HepG2 (cell line): ENCODE measurements around the gene OSBPL5.

ENCODE experiments used
- BRCA1 ChIP-seq: sonication (generic); formaldehyde crosslinking; IDR thresholded peaks from 2 replicates; pipeline ENCODE4 v1.4.0; 2020; ENCODE audit warnings: missing genetic modification reagents
- MAF1 ChIP-seq: sonication (generic); formaldehyde crosslinking; IDR thresholded peaks from 2 replicates; pipeline ENCODE4 v1.5.0; 2020; ENCODE audit warnings: missing genetic modification reagents, borderline replicate concordance
- MAFF ChIP-seq: IDR thresholded peaks from 2 replicates; pipeline ENCODE4 v1.6.1; 2011; ENCODE audit warnings: low read depth, low read length, improper control_type of control experiment
- MAX ChIP-seq: IDR thresholded peaks from 2 replicates; pipeline ENCODE4 v1.6.1; 2012; ENCODE audit warnings: inconsistent platforms
- STAT6 ChIP-seq: sonication (generic); formaldehyde crosslinking; IDR thresholded peaks from 2 replicates; pipeline ENCODE4 v1.4.0; 2020; ENCODE audit warnings: missing genetic modification reagents, mild to moderate bottlenecking, borderline replicate concordance

DNA sequence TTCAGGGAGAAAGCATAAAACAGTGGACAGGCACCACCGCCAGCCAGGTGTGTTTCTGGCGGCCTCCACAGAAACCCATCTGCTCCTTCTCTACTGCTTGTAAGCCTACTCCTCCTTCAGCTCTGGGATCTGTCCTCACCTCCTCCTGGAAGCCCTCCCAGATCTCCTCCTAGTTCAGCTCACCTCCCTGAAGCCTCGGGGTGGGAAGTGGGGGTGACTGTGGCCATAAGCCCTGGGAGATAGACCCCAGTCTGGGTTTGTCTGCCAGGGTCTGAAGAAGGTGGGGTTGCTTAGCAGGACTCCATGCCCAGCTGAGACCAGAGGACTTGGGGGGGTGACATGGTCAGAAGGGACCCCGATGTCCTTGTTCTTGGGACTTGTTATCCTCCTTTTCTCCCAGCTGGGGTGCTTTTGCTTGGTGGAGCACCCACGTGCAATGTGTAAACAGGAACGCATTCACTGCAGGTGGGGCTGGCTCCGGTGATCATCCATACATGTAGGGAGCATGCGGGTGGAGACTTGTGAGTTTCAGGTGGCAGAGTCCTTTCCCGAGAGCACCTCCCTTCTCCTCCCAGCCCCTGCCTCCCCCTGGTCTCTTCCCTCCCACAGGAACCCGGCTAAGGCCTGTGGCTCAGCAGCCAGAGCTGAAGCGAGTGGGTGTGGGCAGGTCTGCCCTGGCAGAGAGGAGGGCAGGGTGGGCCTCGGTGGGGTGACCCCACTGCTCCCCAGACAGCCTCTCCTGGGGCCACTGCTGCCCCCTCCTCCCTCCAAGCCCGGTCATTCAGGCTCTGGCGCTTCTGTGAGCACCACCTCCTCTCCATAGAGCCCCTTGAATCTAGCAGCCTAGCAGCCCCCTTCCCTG is 27.6 kb upstream of the OSBPL5 start:
- TF ChIP-seq STAT6: no peak
- no peak for TF ChIP-seq MAF1 (CRISPR knock-in tag)
- no peak for TF ChIP-seq MAFF
- TF ChIP-seq BRCA1 (CRISPR knock-in tag): no peak
- no peak for TF ChIP-seq MAX
